Heart right ventricle (tissue), 16 donors: Measurements from ENCODE around the gene CDKN2C. TPM values are rescaled to one million over a fixed set of nuclear protein-coding genes. Genes with fewer than 3 reads are reported as not detected.

Experiments used
- ATAC-seq, 8 donors: fragments of 200-7000 bp; cut with Tn5 transposase; one replicate each; pipeline ENCODE4 v1.9.1; 2020; ENCODE audit warnings: mild to moderate bottlenecking in 8 of 8, moderate library complexity in 8 of 8, moderate number of reproducible peaks in 1 of 8
- DNase-seq, 2 donors: peaks; one replicate each; pipeline ENCODE4 v3.0.0-alpha.2; 2020
- H3K27ac ChIP-seq, 10 donors: fragments of 200-600 bp; sonication (generic) in 2 of 10; one replicate each; pipeline versions ENCODE4 v1.5.0 to v1.8.0; 2020 to 2022; ENCODE audit warnings: mild to moderate bottlenecking in 3 of 10
- H3K27me3 ChIP-seq, 7 donors: fragments of 200-600 bp; one replicate each; pipeline ENCODE4 v1.8.0; 2021 to 2022; ENCODE audit warnings: mild to moderate bottlenecking in 2 of 7
- H3K36me3 ChIP-seq, 9 donors: fragments of 200-600 bp; sonication (generic) in 1 of 9; one replicate each; pipeline versions ENCODE4 v1.5.0 to v1.8.0; 2020 to 2022; ENCODE audit warnings: mild to moderate bottlenecking in 2 of 9
- H3K4me1 ChIP-seq, 9 donors: fragments of 200-600 bp; sonication (generic) in 1 of 9; one replicate each; pipeline versions ENCODE4 v1.5.0 to v1.8.0; 2020 to 2022; ENCODE audit warnings: mild to moderate bottlenecking in 4 of 9
- H3K4me3 ChIP-seq, 10 donors: fragments of 200-600 bp; sonication (generic) in 2 of 10; one replicate each; pipeline versions ENCODE4 v1.5.0 to v1.8.0; 2020 to 2022; ENCODE audit warnings: mild to moderate bottlenecking in 7 of 10, moderate library complexity in 2 of 10
- H3K9me3 ChIP-seq, 11 donors: fragments of 200-600 bp in 10 of 11; sonication (generic) in 2 of 11; one replicate each; pipeline versions ENCODE4 v1.5.0 to v1.8.0; 2013 to 2022; ENCODE audit warnings: mild to moderate bottlenecking in 2 of 11, control low read depth in 1 of 11, moderate library complexity in 1 of 11
- WGBS, 2 donors: extraction: QIAGEN DNeasy Blood & Tissue Kit; methylation state at CpG; one replicate each; pipeline ENCODE4 v1.1.7; 2013; ENCODE audit warnings: inconsistent platforms in 1 of 2; 5-methylcytosine and 5-hydroxymethylcytosine counted together
- intact Hi-C, 10 donors: fragments of 100-400 bp; cut with DNase I; formaldehyde crosslinking; loops; one replicate each; pipeline versions ENCODE4 v1.11.1 to v1.14.2; 2022
- polyA plus RNA-seq, 2 donors: library from polyadenylated mRNA; stranded (reverse); fragments of 200-250 nt; gene quantifications; one replicate each; pipeline ENCODE4 v1.2.3, GENCODE V29; 2013
- total RNA-seq, 10 donors: library from RNA; stranded (reverse); fragmentation: NEBNext Ultra II Directional in 3 of 10; extraction: Animal tissue kit (Norgen Biotek cat#: 25700) in 3 of 10; gene quantifications; one replicate each; pipeline versions ENCODE4 v1.2.1 to v1.2.4, GENCODE V29; 2021 to 2023
- TF ChIP-seq, protein P1 (sequence below), 9 donors: fragments of 200-600 bp; sonication (generic) in 2 of 9; IDR thresholded peaks; one replicate each; pipeline versions ENCODE4 v1.5.0 to v1.8.0; 2021 to 2022; ENCODE audit warnings: antibody characterized with exemption in 9 of 9, mild to moderate bottlenecking in 5 of 9, moderate library complexity in 1 of 9
- donor health status: Arrhythmogenic right ventricular cardiomyopathy.
- donor health status: ischemic (EF 13 %, LVEDD 7.1; RV severe dilation, severe dysfunction).
- donor health status: healthy with polysubstance abuse.
- donor health status: DM: no; HTN: yes; CAD: no.
- donor health status: DM: no; HTN: no; CAD: no.
- donor health status: ischemic (EF 25% LVEDD 6.9; RV normal size, moderate dysfunction).
- donor health status: ischemic (EF 25% LVEDD 5.7; RV mildly dilated, moderate dysfunction).
- donor health status: healthy.
- donor health status: DM: yes; HTN: yes; CAD: no.
- donor health status: Ischemic cardiomyopathy.
- donor health status: ischemic (EF 35%, LVEDD 5.7; RV mildly dilated, moderate dysfunction).
- donor health status: nonischemic (EF 11% LVEDD 7.7; RV severe dilation, severe dysfunction).
- donor health status: DM: yes; HTN: yes; CAD: no.
- donor health status: PGD.
- donor health status: ischemic (EF 29% LVEDD 5.4; RV normal size, mild dysfunction).
- donor health status: nonischemic (EF 23%, LVEDD 6.1; RV moderate dilation, normal function).

CDKN2C gene
- total and polyA plus RNA-seq, 12 donors: 8.2 to 26.3 (median 12.2) TPM

DNA sequence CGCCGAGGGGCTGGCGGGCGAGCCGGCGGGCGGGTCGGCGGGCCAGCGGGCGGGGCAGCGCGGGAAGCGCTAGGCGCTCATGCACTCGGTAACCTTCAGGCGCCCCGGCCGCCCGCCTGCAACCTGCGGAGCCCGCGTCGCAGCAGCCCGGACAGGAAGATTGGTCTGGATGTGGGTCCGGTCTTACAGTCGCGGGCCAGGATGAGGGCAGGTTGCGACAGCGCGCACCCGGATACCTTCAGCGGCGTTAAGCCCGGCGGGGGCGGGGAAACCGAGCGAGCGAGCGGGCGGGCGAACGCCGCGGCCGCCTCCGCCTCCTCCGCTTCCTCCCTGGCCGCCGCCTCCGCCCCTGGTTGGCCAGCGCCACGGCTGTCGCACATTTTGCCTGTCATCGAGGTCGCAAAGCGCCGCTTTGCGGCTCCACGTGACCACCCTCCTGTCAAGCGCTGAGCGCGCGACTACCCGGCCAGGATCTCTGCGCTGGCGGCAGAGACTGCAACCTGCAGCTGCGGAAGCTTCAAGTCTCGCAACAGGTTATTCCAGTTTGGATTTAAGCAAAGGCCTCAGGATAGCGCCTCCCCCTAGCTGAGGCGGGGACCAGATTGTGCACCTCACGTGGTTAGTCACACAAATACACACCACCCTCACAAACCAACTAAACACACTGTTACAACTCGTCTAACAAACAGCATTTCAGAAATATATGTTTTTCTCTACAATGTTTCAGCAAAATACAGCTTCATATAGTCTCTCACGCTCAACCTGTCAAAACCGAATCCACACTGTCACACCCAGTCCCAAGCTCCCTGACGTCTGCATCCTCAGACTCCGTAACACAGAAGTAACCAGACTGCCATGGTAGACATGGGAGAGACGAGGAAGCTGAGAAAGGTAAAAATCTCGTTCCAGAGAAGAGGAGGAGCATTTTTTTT lies 9.9 kb upstream of the CDKN2C start, which contains the start of gene FAF1:
TSS of gene FAF1 (minus strand) at position 355 of the 932 bp plus-strand sequence. CDS start 456 bp downstream, outside the sequence.
- Histone ChIP-seq H3K36me3 (no peaks in the 10 kb centered on the region), H3K27ac (peak within 1 kb of the TSS; percentile 66 to 92 (median 88)), H3K4me1 (peaks cover 5 to 35% (median 23%) of the 10 kb centered on the region in 9 donors), H3K9me3 (no peaks in the 10 kb centered on the region), H3K27me3 (no peaks in the 10 kb centered on the region), H3K4me3 (peak within 1 kb of the TSS; percentile 22 to 80 (median 75))
- intact Hi-C loops: loop anchor here in 2 of 10 donors (5.0 kb wide), 2 partner anchors 183 to 917 kb away; partner anchors contain the start of gene NRDC (in 1 of the 2)
- TF ChIP-seq, protein P1, sequence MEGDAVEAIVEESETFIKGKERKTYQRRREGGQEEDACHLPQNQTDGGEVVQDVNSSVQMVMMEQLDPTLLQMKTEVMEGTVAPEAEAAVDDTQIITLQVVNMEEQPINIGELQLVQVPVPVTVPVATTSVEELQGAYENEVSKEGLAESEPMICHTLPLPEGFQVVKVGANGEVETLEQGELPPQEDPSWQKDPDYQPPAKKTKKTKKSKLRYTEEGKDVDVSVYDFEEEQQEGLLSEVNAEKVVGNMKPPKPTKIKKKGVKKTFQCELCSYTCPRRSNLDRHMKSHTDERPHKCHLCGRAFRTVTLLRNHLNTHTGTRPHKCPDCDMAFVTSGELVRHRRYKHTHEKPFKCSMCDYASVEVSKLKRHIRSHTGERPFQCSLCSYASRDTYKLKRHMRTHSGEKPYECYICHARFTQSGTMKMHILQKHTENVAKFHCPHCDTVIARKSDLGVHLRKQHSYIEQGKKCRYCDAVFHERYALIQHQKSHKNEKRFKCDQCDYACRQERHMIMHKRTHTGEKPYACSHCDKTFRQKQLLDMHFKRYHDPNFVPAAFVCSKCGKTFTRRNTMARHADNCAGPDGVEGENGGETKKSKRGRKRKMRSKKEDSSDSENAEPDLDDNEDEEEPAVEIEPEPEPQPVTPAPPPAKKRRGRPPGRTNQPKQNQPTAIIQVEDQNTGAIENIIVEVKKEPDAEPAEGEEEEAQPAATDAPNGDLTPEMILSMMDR (IDR thresholded peaks at IDR 0.05): peak in 6 of 9 donors; percentile 12 to 43 (median 24)
- ATAC-seq (peak; percentile 98 to 100 (median 100)), DNase-seq (peak; percentile 96 to 97)
- 0 to 1% methylated on average over 80 of the region's 80 CpGs for WGBS, 2 donors

- H3K36me3 ChIP-seq: no peaks in the 10 kb centered on the region
- peaks cover 2 to 24% (median 15%) of the 10 kb centered on the region in 9 donors for H3K4me1 ChIP-seq
- TF ChIP-seq, protein P1 (IDR thresholded peaks at IDR 0.05): no peak
- intact Hi-C loops: loop anchor here in 3 of 10 donors (5.0 kb wide), 2 partner anchors 188 to 912 kb away; partner anchors contain the start of gene NRDC (in 1 of the 3)
- no peaks in the 10 kb centered on the region for H3K9me3 ChIP-seq
- DNase-seq (no peak), ATAC-seq (no peak)
- H3K27ac ChIP-seq: no peak overlapping the region
- no peaks in the 10 kb centered on the region for H3K27me3 ChIP-seq
- 92 to 94% methylated on average over 11 of the region's 11 CpGs for WGBS, 2 donors
- H3K4me3 ChIP-seq: no peak overlapping the region
Observed at GRCh38 chr1:50964863-50965262, 5.2 kb upstream of the CDKN2C start.

- H3K27ac ChIP-seq: peak overlapping the region; percentile 95 to 99 (median 97)
- intact Hi-C loops: loop anchor here in 1 of 10 donors (5.0 kb wide), 1 partner anchor 190 kb away; no protein-coding TSS in a partner anchor
- peak overlapping the region in 7 of 10 donors; percentile 70 to 95 (median 80) for H3K4me3 ChIP-seq
- H3K36me3 ChIP-seq: no peaks in the 10 kb centered on the region
- DNase-seq: no peak
- peaks cover 0 to 30% (median 15%) of the 10 kb centered on the region in 9 donors for H3K4me1 ChIP-seq
- TF ChIP-seq, protein P1 (IDR thresholded peaks at IDR 0.05): no peak
- no peaks in the 10 kb centered on the region for H3K9me3 ChIP-seq
- 63 to 75% methylated on average over 3 of the region's 3 CpGs for WGBS, 2 donors
- no peaks in the 10 kb centered on the region for H3K27me3 ChIP-seq
- no peak for ATAC-seq
Observed at GRCh38 chr1:50966991-50967390, 3.1 kb upstream of the CDKN2C start.

DNA sequence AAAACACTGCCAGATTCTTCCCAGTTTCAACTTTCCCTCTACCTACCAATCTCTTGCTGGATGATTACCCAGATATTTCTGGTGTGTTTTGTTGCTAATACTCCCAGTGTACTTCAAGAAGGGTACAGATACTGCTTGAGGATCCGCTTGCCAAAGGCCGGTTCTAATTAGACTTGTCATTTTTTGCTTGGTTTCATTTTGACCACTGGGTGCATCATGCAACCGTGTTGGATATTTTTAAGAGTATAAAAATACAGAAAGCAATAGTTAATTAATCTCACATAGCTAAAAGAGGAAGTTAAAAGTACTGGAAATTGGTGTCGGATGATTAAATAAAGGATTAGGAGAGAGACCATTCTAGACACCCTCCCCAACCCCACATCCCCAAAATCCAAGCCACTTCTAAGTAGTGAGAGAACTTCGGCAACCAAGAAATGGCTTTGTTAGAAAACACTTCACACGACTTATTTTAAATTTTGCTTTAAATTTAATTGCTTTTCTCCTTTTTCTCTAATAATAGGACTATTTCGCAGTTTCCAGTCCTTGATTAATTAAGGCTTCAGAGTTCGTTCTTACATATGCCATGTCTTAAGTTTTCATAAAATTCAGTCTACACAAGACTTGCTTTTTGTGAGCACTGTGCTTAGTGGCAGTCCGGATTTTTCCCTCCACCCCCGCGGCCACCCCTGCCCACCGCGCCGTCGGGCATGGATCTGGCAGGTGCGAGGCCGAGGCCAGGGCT lies 2.5 kb upstream of the CDKN2C start:
- H3K36me3 ChIP-seq: no peaks in the 10 kb centered on the region
- TF ChIP-seq, protein P1 (IDR thresholded peaks at IDR 0.05): no peak
- ATAC-seq (no peak), DNase-seq (no peak)
- whole genome bisulfite sequencing, 2 donors: 15 to 17% methylated on average over 17 of the region's 17 CpGs
- peaks cover 0 to 36% (median 17%) of the 10 kb centered on the region in 9 donors for H3K4me1 ChIP-seq
- intact Hi-C loops: loop anchor here in 1 of 10 donors (5.0 kb wide), 1 partner anchor 190 kb away; no protein-coding TSS in a partner anchor
- no peaks in the 10 kb centered on the region for H3K27me3 ChIP-seq
- peak overlapping the region; percentile 70 to 95 (median 82) for H3K4me3 ChIP-seq
- H3K27ac ChIP-seq: peak overlapping the region; percentile 95 to 99 (median 97)
- H3K9me3 ChIP-seq: no peaks in the 10 kb centered on the region
